Nephron progenitor cell (in vitro differentiated cells): ENCODE measurements around the gene MIEN1.
A peak's percentile ranks its signal among the peaks of the same experiment; 100 is the strongest.

Source experiments
- DNase-seq: peaks from one replicate; pipeline ENCODE4 v3.0.0; 2021
- H3K27ac Mint-ChIP-seq: 2 replicates; pipeline ENCODE4 v1.8.0; 2021; ENCODE audit warnings: mild to moderate bottlenecking, moderate library complexity, mixed read lengths
- H3K27me3 Mint-ChIP-seq: 2 replicates; pipeline ENCODE4 v1.8.0; 2021; ENCODE audit warnings: mild to moderate bottlenecking, low read depth, mixed read lengths; ENCODE audit not compliant: poor library complexity
- H3K36me3 Mint-ChIP-seq: 2 replicates; pipeline ENCODE4 v1.8.0; 2021; ENCODE audit warnings: low read depth, mixed read lengths
- H3K4me1 Mint-ChIP-seq: 2 replicates; pipeline ENCODE4 v1.8.0; 2021; ENCODE audit warnings: mixed read lengths
- H3K4me3 Mint-ChIP-seq: 2 replicates; pipeline ENCODE4 v1.8.0; 2021; ENCODE audit warnings: mild to moderate bottlenecking, moderate library complexity, mixed read lengths
- H3K9me3 Mint-ChIP-seq: 2 replicates; pipeline ENCODE4 v1.8.0; 2021; ENCODE audit warnings: mild to moderate bottlenecking, moderate library complexity, mixed read lengths
- CTCF ChIP-seq: fragments of 200-600 bp; sonication (generic); IDR thresholded peaks from 2 replicates; pipeline ENCODE4 v1.5.0; 2021; ENCODE audit warnings: antibody characterized with exemption

The MIEN1 gene

GRCh38 chr17:39724731-39725130, 5.6 kb downstream of the MIEN1 start:
- peaks cover 17% of the 10 kb centered on the region for H3K4me1 Mint-ChIP-seq
- peak overlapping the region; percentile 85 for H3K27ac Mint-ChIP-seq
- peaks cover 6% of the 10 kb centered on the region for H3K27me3 Mint-ChIP-seq
- DNase-seq: no peak
- no peak for TF ChIP-seq CTCF
- no peaks in the 10 kb centered on the region for H3K9me3 Mint-ChIP-seq
- H3K36me3 Mint-ChIP-seq: peaks cover 23% of the 10 kb centered on the region
- H3K4me3 Mint-ChIP-seq: no peak overlapping the region

- no peak for TF ChIP-seq CTCF
- Mint-ChIP-seq H3K9me3 (no peaks in the 10 kb centered on the region), H3K27me3 (peaks cover 3% of the 10 kb centered on the region), H3K27ac (no peak overlapping the region), H3K4me1 (peaks cover 19% of the 10 kb centered on the region), H3K36me3 (peaks cover 29% of the 10 kb centered on the region), H3K4me3 (no peak overlapping the region)
- no peak for DNase-seq
Measured at GRCh38 chr17:39722965-39723848, 7.1 kb downstream of the MIEN1 start.

GRCh38 chr17:39722104-39722503, 8.2 kb downstream of the MIEN1 start:
- H3K4me3 Mint-ChIP-seq: no peak overlapping the region
- no peak overlapping the region for H3K27ac Mint-ChIP-seq
- H3K4me1 Mint-ChIP-seq: peaks cover 19% of the 10 kb centered on the region
- DNase-seq: no peak
- H3K27me3 Mint-ChIP-seq: peaks cover 2% of the 10 kb centered on the region
- peaks cover 39% of the 10 kb centered on the region for H3K36me3 Mint-ChIP-seq
- no peak for TF ChIP-seq CTCF
- no peaks in the 10 kb centered on the region for H3K9me3 Mint-ChIP-seq

- Mint-ChIP-seq H3K4me3 (no peak overlapping the region), H3K9me3 (no peaks in the 10 kb centered on the region), H3K27me3 (no peaks in the 10 kb centered on the region), H3K27ac (peak overlapping the region; percentile 66), H3K4me1 (peaks cover 19% of the 10 kb centered on the region), H3K36me3 (peaks cover 36% of the 10 kb centered on the region)
- TF ChIP-seq CTCF: no peak
- no peak for DNase-seq
Measured at GRCh38 chr17:39719563-39720355, 10.6 kb downstream of the MIEN1 start.

- peaks cover 24% of the 10 kb centered on the region for H3K36me3 Mint-ChIP-seq
- peaks cover 15% of the 10 kb centered on the region for H3K4me1 Mint-ChIP-seq
- DNase-seq: no peak
- TF ChIP-seq CTCF: no peak
- H3K27me3 Mint-ChIP-seq: no peaks in the 10 kb centered on the region
- no peaks in the 10 kb centered on the region for H3K9me3 Mint-ChIP-seq
- H3K27ac Mint-ChIP-seq: no peak overlapping the region
- H3K4me3 Mint-ChIP-seq: no peak overlapping the region
Measured at GRCh38 chr17:39717660-39718059, 12.7 kb downstream of the MIEN1 start.
